CD4-positive, alpha-beta T cell treated with Interleukin-12 subunit alpha and Interleukin-12 subunit beta, for 1 hour (primary cell): ENCODE measurements around the gene LCN10.
"Not testable (repeated sequence)": the region's sequence is repeated elsewhere in the genome, so short reads cannot be mapped to it uniquely, and the experiment has no call there.

Experiments used
- DNase-seq: peaks from one replicate; pipeline ENCODE4 v3.0.0-alpha.2; 2020

LCN10 gene

GRCh38 chr9:136742591-136743391 lies at the start of gene LCN10:
Gene LCN10, minus strand, starts transcription at chr9:136742940. Its CDS starts 37 bp downstream, at chr9:136742903.
- DNase-seq, result no peak

GRCh38 chr9:136791516-136792276 lies 49.0 kb upstream of the LCN10 start:
- DNase-seq, result peak; percentile 79

GRCh38 chr9:136790640-136791515 lies 48.1 kb upstream of the LCN10 start, which contains the start of gene TMEM141:
Gene TMEM141, plus strand, starts transcription at chr9:136791344. Its CDS starts 27 bp downstream, at chr9:136791371.
- DNase-seq, result peak; percentile 99

GRCh38 chr9:136789523-136789937 lies 46.8 kb upstream of the LCN10 start:
- no peak for DNase-seq

GRCh38 chr9:136788644-136789522 lies 46.1 kb upstream of the LCN10 start:
- not testable (repeated sequence) for DNase-seq

GRCh38 chr9:136787690-136788400 lies 45.1 kb upstream of the LCN10 start:
- peak; percentile 82 for DNase-seq

- DNase-seq, result not testable (repeated sequence)
Observed at GRCh38 chr9:136786983-136787382, 44.2 kb upstream of the LCN10 start.

- DNase-seq, result no peak
Observed at GRCh38 chr9:136786451-136786850, 43.7 kb upstream of the LCN10 start.

- DNase-seq, result not testable (repeated sequence)
Observed at GRCh38 chr9:136785565-136786355, 43.0 kb upstream of the LCN10 start.

- DNase-seq, result peak; percentile 53
Observed at GRCh38 chr9:136784997-136785361, 42.2 kb upstream of the LCN10 start.

- peak; percentile 43 for DNase-seq
Observed at GRCh38 chr9:136784249-136784996, 41.7 kb upstream of the LCN10 start.

GRCh38 chr9:136782452-136782851 lies 39.7 kb upstream of the LCN10 start:
- DNase-seq, result no peak

- DNase-seq, result no peak
Observed at GRCh38 chr9:136779808-136780207, 37.1 kb upstream of the LCN10 start.

GRCh38 chr9:136777359-136777758 lies 34.6 kb upstream of the LCN10 start:
- no peak for DNase-seq

GRCh38 chr9:136776947-136777346 lies 34.2 kb upstream of the LCN10 start:
- no peak for DNase-seq

- DNase-seq, result no peak
Observed at GRCh38 chr9:136775191-136775590, 32.5 kb upstream of the LCN10 start.

- DNase-seq, result no peak
Observed at GRCh38 chr9:136774416-136775045, 31.8 kb upstream of the LCN10 start.

GRCh38 chr9:136773386-136774044 lies 30.8 kb upstream of the LCN10 start:
- no peak for DNase-seq
